HepG2 (cell line): ENCODE measurements around the gene NEK11. TPM values are rescaled to one million over a fixed set of nuclear protein-coding genes. Genes with fewer than 3 reads are reported as not detected.
A peak's percentile ranks its signal among the peaks of the same experiment; 100 is the strongest.

ENCODE experiments used
- BCL6 ChIP-seq: IDR thresholded peaks from 2 replicates; pipeline ENCODE4 v1.6.1; 2016; ENCODE audit warnings: missing genetic modification reagents, missing compliant biosample characterization
- DMAP1 ChIP-seq: IDR thresholded peaks from 2 replicates; pipeline ENCODE4 v1.6.1; 2016
- ESRRA ChIP-seq: sonication (generic); formaldehyde crosslinking; IDR thresholded peaks from 2 replicates; pipeline ENCODE4 v1.5.1; 2020; ENCODE audit warnings: mild to moderate bottlenecking, low read depth, missing genetic modification reagents
- JUNB ChIP-seq: sonication (generic); formaldehyde crosslinking; IDR thresholded peaks from 2 replicates; pipeline ENCODE4 v1.8.0; 2022; ENCODE audit warnings: missing genetic modification reagents, mild to moderate bottlenecking, borderline replicate concordance
- KDM5B ChIP-seq: sonication (generic); formaldehyde crosslinking; IDR thresholded peaks from 2 replicates; pipeline ENCODE4 v1.4.0; 2020; ENCODE audit warnings: missing genetic modification reagents, mild to moderate bottlenecking, borderline replicate concordance
- NFATC3 ChIP-seq: sonication (generic); formaldehyde crosslinking; IDR thresholded peaks from 2 replicates; pipeline ENCODE4 v1.5.1; 2020; ENCODE audit warnings: mild to moderate bottlenecking, missing genetic modification reagents
- PITX1 ChIP-seq: sonication (generic); formaldehyde crosslinking; IDR thresholded peaks from 2 replicates; pipeline ENCODE4 v1.5.1; 2020; ENCODE audit warnings: mild to moderate bottlenecking, missing genetic modification reagents
- REPIN1 ChIP-seq: sonication (generic); formaldehyde crosslinking; IDR thresholded peaks from 2 replicates; pipeline ENCODE4 v1.8.0; 2022; ENCODE audit warnings: missing genetic modification reagents, low read depth, mild to moderate bottlenecking, borderline replicate concordance
- SMAD3 ChIP-seq: sonication (generic); formaldehyde crosslinking; IDR thresholded peaks from 2 replicates; pipeline ENCODE4 v1.4.0; 2020; ENCODE audit warnings: missing genetic modification reagents
- SYNCRIP ChIP-seq: fragments of 200-400 bp; formaldehyde crosslinking; IDR thresholded peaks from 2 replicates; pipeline ENCODE4 v1.6.1; 2018; ENCODE audit warnings: mild to moderate bottlenecking, low read depth, low read length; ENCODE audit not compliant: insufficient read depth
- TEAD2 ChIP-seq: sonication (generic); formaldehyde crosslinking; IDR thresholded peaks from 2 replicates; pipeline ENCODE4 v1.9.0; 2021; ENCODE audit warnings: missing genetic modification reagents
- THAP11 ChIP-seq: IDR thresholded peaks from 2 replicates; pipeline ENCODE4 v1.6.1; 2016; ENCODE audit warnings: missing biosample characterization, missing genetic modification reagents
- TOPORS ChIP-seq: sonication (generic); formaldehyde crosslinking; IDR thresholded peaks from 2 replicates; pipeline ENCODE4 v1.8.0; 2023; ENCODE audit warnings: mild to moderate bottlenecking, missing genetic modification reagents
- ZMYM4 ChIP-seq: sonication (generic); formaldehyde crosslinking; IDR thresholded peaks from 2 replicates; pipeline ENCODE4 v1.8.1; 2023; ENCODE audit warnings: mild to moderate bottlenecking, missing genetic modification reagents
- ZNF207 ChIP-seq: fragments of 450-650 bp; IDR thresholded peaks from 2 replicates; pipeline ENCODE4 v1.6.1; 2016; ENCODE audit warnings: antibody characterized with exemption, borderline replicate concordance
- ZNF333 ChIP-seq: sonication (generic); formaldehyde crosslinking; IDR thresholded peaks from 2 replicates; pipeline ENCODE4 v1.4.0; 2020; ENCODE audit warnings: mild to moderate bottlenecking, missing genetic modification reagents, borderline replicate concordance
- ZNF34 ChIP-seq: sonication (generic); formaldehyde crosslinking; IDR thresholded peaks from 2 replicates; pipeline ENCODE4 v1.4.0; 2020; ENCODE audit warnings: mild to moderate bottlenecking, missing genetic modification reagents, borderline replicate concordance
- ZNF431 ChIP-seq: sonication (generic); formaldehyde crosslinking; IDR thresholded peaks from 2 replicates; pipeline ENCODE4 v1.9.0; 2022; ENCODE audit warnings: missing genetic modification reagents, low read depth, mild to moderate bottlenecking, borderline replicate concordance
- ZSCAN22 ChIP-seq: sonication (generic); formaldehyde crosslinking; IDR thresholded peaks from 2 replicates; pipeline ENCODE4 v1.4.0; 2020; ENCODE audit warnings: mild to moderate bottlenecking, missing genetic modification reagents
- polyA plus RNA-seq, 8 experiments: library from polyadenylated mRNA; depleted of rRNA in 3 of 8; stranded (reverse) in 7 of 8; unstranded in 1 of 8; fragments of >200 nt; fragmentation: Illumina TruSeq in 4 of 8; extraction: Trizol in 4 of 8; gene quantifications; 2 replicates each; pipeline versions ENCODE4 v1.2.1 to v1.2.3, GENCODE V29; 2011 to 2016; ENCODE audit warnings: low read depth in 4 of 8, missing spikeins in 1 of 8, mixed read lengths in 1 of 8; ENCODE audit not compliant: insufficient read depth in 1 of 8
- total RNA-seq, 5 experiments: library from RNA; depleted of rRNA; stranded (reverse); fragments of >200 nt; fragmentation: Illumina TruSeq; extraction: Trizol; gene quantifications; 2 replicates each; pipeline ENCODE4 v1.2.3, GENCODE V29; 2016; ENCODE audit warnings: low read depth in 1 of 5
- TF ChIP-seq, protein P1 (sequence below): fragments of 450-650 bp; IDR thresholded peaks from 2 replicates; pipeline ENCODE4 v1.6.1; 2017
- TF ChIP-seq, protein P2 (sequence below): sonication (generic); formaldehyde crosslinking; IDR thresholded peaks from 2 replicates; pipeline ENCODE4 v1.4.0; 2020; ENCODE audit warnings: missing genetic modification reagents
- TF ChIP-seq, protein P3 (sequence below): sonication (generic); formaldehyde crosslinking; IDR thresholded peaks from 2 replicates; pipeline ENCODE4 v1.9.0; 2021; ENCODE audit warnings: missing genetic modification reagents, borderline replicate concordance
- TF ChIP-seq, protein P4 (sequence below), 2 experiments: sonication (generic) in 1 of 2; formaldehyde crosslinking in 1 of 2; IDR thresholded peaks; 2 replicates each; pipeline versions ENCODE4 v1.5.1 to v1.6.1; 2011 to 2020; ENCODE audit warnings: borderline replicate concordance in 1 of 2, low read depth in 1 of 2, low read length in 1 of 2, mild to moderate bottlenecking in 1 of 2, missing genetic modification reagents in 1 of 2, moderate library complexity in 1 of 2

NEK11 gene
- total and polyA plus RNA-seq, 2 of the 13 experiments (the other 11 are each of a cell fraction or from before 2014, with no cell fraction given) = 0.95 to 2.2 TPM

- TF ChIP-seq KDM5B (CRISPR knock-in tag) (peak; percentile 91), ZNF333 (CRISPR knock-in tag) (peak; percentile 73; the same call in 1 of the 2 replicates), TEAD2 (CRISPR knock-in tag) (0 out of 2 replicates have a peak, but pooled peaks have one; percentile 58), JUNB (CRISPR knock-in tag) (no peak), ZNF34 (0 out of 2 replicates have a peak, but pooled peaks have one; percentile 55), ZMYM4 (CRISPR knock-in tag) (peak; percentile 92), ZSCAN22 (CRISPR knock-in tag) (no peak), DMAP1 (CRISPR knock-in tag) (peak; percentile 85), NFATC3 (CRISPR knock-in tag) (no peak), BCL6 (CRISPR knock-in tag) (peak; percentile 23; the same call in 1 of the 2 replicates), ZNF207 (no peak), SYNCRIP (no peak), PITX1 (CRISPR knock-in tag) (peak; percentile 41; the same call in 1 of the 2 replicates), SMAD3 (no peak), TOPORS (CRISPR knock-in tag) (0 out of 2 replicates have a peak, but pooled peaks have one; percentile 43), THAP11 (CRISPR knock-in tag) (peak; percentile 84), ESRRA (CRISPR knock-in tag) (peak; percentile 61; the same call in 1 of the 2 replicates), REPIN1 (CRISPR knock-in tag) (peak; percentile 36; the same call in 1 of the 2 replicates), ZNF431 (CRISPR knock-in tag) (0 out of 2 replicates have a peak, but pooled peaks have one; percentile 32)
- TF ChIP-seq, protein P1, sequence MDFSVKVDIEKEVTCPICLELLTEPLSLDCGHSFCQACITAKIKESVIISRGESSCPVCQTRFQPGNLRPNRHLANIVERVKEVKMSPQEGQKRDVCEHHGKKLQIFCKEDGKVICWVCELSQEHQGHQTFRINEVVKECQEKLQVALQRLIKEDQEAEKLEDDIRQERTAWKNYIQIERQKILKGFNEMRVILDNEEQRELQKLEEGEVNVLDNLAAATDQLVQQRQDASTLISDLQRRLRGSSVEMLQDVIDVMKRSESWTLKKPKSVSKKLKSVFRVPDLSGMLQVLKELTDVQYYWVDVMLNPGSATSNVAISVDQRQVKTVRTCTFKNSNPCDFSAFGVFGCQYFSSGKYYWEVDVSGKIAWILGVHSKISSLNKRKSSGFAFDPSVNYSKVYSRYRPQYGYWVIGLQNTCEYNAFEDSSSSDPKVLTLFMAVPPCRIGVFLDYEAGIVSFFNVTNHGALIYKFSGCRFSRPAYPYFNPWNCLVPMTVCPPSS = no peak
- TF ChIP-seq, protein P2, sequence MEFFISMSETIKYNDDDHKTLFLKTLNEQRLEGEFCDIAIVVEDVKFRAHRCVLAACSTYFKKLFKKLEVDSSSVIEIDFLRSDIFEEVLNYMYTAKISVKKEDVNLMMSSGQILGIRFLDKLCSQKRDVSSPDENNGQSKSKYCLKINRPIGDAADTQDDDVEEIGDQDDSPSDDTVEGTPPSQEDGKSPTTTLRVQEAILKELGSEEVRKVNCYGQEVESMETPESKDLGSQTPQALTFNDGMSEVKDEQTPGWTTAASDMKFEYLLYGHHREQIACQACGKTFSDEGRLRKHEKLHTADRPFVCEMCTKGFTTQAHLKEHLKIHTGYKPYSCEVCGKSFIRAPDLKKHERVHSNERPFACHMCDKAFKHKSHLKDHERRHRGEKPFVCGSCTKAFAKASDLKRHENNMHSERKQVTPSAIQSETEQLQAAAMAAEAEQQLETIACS (CRISPR knock-in tag) = 0 out of 2 replicates have a peak, but pooled peaks have one; percentile 39
- TF ChIP-seq, protein P3, sequence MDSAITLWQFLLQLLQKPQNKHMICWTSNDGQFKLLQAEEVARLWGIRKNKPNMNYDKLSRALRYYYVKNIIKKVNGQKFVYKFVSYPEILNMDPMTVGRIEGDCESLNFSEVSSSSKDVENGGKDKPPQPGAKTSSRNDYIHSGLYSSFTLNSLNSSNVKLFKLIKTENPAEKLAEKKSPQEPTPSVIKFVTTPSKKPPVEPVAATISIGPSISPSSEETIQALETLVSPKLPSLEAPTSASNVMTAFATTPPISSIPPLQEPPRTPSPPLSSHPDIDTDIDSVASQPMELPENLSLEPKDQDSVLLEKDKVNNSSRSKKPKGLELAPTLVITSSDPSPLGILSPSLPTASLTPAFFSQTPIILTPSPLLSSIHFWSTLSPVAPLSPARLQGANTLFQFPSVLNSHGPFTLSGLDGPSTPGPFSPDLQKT = no peak
- TF ChIP-seq, protein P4, sequence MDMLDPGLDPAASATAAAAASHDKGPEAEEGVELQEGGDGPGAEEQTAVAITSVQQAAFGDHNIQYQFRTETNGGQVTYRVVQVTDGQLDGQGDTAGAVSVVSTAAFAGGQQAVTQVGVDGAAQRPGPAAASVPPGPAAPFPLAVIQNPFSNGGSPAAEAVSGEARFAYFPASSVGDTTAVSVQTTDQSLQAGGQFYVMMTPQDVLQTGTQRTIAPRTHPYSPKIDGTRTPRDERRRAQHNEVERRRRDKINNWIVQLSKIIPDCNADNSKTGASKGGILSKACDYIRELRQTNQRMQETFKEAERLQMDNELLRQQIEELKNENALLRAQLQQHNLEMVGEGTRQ (IDR thresholded peaks at IDR 0.05; ENCODE audit: low read depth, low read length) = no peak
- TF ChIP-seq, protein P4 (CRISPR knock-in tag; IDR thresholded peaks at IDR 0.05; ENCODE audit: borderline replicate concordance) = no peak
Observed at GRCh38 chr3:131381445-131382291, 355.0 kb downstream of the NEK11 start, which contains the start of gene NUDT16 (continued).
